ENCODE measurements around the gene WDR64.
A peak's percentile ranks its signal among the peaks of the same experiment; 100 is the strongest.

WDR64 gene

GRCh38 chr1:241840164-241840563 lies 188.1 kb downstream of the WDR64 start:
- Histone ChIP-seq H3K36me3 (ENCODE audit: control insufficient read depth in 5 of 5, insufficient read depth in 5 of 5, low read length in 5 of 5) (no peaks in the 10 kb centered on the region), H3K4me1 (ENCODE audit: control insufficient read depth in 5 of 5, insufficient read depth in 5 of 5, low read length in 5 of 5) (no peaks in the 10 kb centered on the region), H3K4me3 (ENCODE audit: low read depth in 1 of 5, low read length in 5 of 5) (no peak overlapping the region), H3K27ac (ENCODE audit: low read depth, low read length) (no peak overlapping the region), H3K27me3 (ENCODE audit: control insufficient read depth in 5 of 5, insufficient read depth in 4 of 5, low read length in 5 of 5) (no peaks in the 10 kb centered on the region), H3K9ac (ENCODE audit: low read length in 5 of 5) (no peak overlapping the region), H3K9me3 (ENCODE audit: control insufficient read depth in 5 of 5, low read length in 5 of 5) (no peaks in the 10 kb centered on the region)

GRCh38 chr1:241841691-241842090 lies 189.6 kb downstream of the WDR64 start:
- H3K27me3 ChIP-seq (ENCODE audit: control insufficient read depth in 5 of 5, insufficient read depth in 4 of 5, low read length in 5 of 5), result no peaks in the 10 kb centered on the region
- no peak overlapping the region for H3K27ac ChIP-seq (ENCODE audit: low read depth, low read length)
- no peak overlapping the region for H3K9ac ChIP-seq (ENCODE audit: low read length in 5 of 5)
- H3K36me3 ChIP-seq (ENCODE audit: control insufficient read depth in 5 of 5, insufficient read depth in 5 of 5, low read length in 5 of 5), result no peaks in the 10 kb centered on the region
- H3K4me3 ChIP-seq (ENCODE audit: low read depth in 1 of 5, low read length in 5 of 5), result no peak overlapping the region
- H3K9me3 ChIP-seq (ENCODE audit: control insufficient read depth in 5 of 5, low read length in 5 of 5), result no peaks in the 10 kb centered on the region
- H3K4me1 ChIP-seq (ENCODE audit: control insufficient read depth in 5 of 5, insufficient read depth in 5 of 5, low read length in 5 of 5), result no peaks in the 10 kb centered on the region

- H3K27ac ChIP-seq (ENCODE audit: low read depth, low read length), result no peak overlapping the region
- H3K27me3 ChIP-seq (ENCODE audit: control insufficient read depth in 5 of 5, insufficient read depth in 4 of 5, low read length in 5 of 5), result no peaks in the 10 kb centered on the region
- no peaks in the 10 kb centered on the region for H3K36me3 ChIP-seq (ENCODE audit: control insufficient read depth in 5 of 5, insufficient read depth in 5 of 5, low read length in 5 of 5)
- no peak overlapping the region for H3K9ac ChIP-seq (ENCODE audit: low read length in 5 of 5)
- no peak overlapping the region for H3K4me3 ChIP-seq (ENCODE audit: low read depth in 1 of 5, low read length in 5 of 5)
- peaks cover 0 to 5% (median 4%) of the 10 kb centered on the region in 5 donors for H3K4me1 ChIP-seq (ENCODE audit: control insufficient read depth in 5 of 5, insufficient read depth in 5 of 5, low read length in 5 of 5)
- H3K9me3 ChIP-seq (ENCODE audit: control insufficient read depth in 5 of 5, low read length in 5 of 5), result no peaks in the 10 kb centered on the region
Measured at GRCh38 chr1:241842565-241842964, 190.5 kb downstream of the WDR64 start.

GRCh38 chr1:241844593-241844992 lies 192.5 kb downstream of the WDR64 start:
- H3K36me3 ChIP-seq (ENCODE audit: control insufficient read depth in 5 of 5, insufficient read depth in 5 of 5, low read length in 5 of 5), result no peaks in the 10 kb centered on the region
- H3K27ac ChIP-seq (ENCODE audit: low read depth, low read length), result no peak overlapping the region
- H3K9me3 ChIP-seq (ENCODE audit: control insufficient read depth in 5 of 5, low read length in 5 of 5), result no peaks in the 10 kb centered on the region
- peaks cover 5 to 13% (median 12%) of the 10 kb centered on the region in 5 donors for H3K4me1 ChIP-seq (ENCODE audit: control insufficient read depth in 5 of 5, insufficient read depth in 5 of 5, low read length in 5 of 5)
- no peak overlapping the region for H3K4me3 ChIP-seq (ENCODE audit: low read depth in 1 of 5, low read length in 5 of 5)
- peaks cover 0 to 7% (median 0%) of the 10 kb centered on the region in 5 donors for H3K27me3 ChIP-seq (ENCODE audit: control insufficient read depth in 5 of 5, insufficient read depth in 4 of 5, low read length in 5 of 5)
- H3K9ac ChIP-seq (ENCODE audit: low read length in 5 of 5), result no peak overlapping the region

GRCh38 chr1:241846375-241846774 lies 194.3 kb downstream of the WDR64 start:
- Histone ChIP-seq H3K36me3 (ENCODE audit: control insufficient read depth in 5 of 5, insufficient read depth in 5 of 5, low read length in 5 of 5) (no peaks in the 10 kb centered on the region), H3K9ac (ENCODE audit: low read length in 5 of 5) (no peak overlapping the region), H3K4me3 (ENCODE audit: low read depth in 1 of 5, low read length in 5 of 5) (no peak overlapping the region), H3K9me3 (ENCODE audit: control insufficient read depth in 5 of 5, low read length in 5 of 5) (no peaks in the 10 kb centered on the region), H3K27me3 (ENCODE audit: control insufficient read depth in 5 of 5, insufficient read depth in 4 of 5, low read length in 5 of 5) (peaks cover 0 to 7% (median 0%) of the 10 kb centered on the region in 5 donors), H3K4me1 (ENCODE audit: control insufficient read depth in 5 of 5, insufficient read depth in 5 of 5, low read length in 5 of 5) (peaks cover 5 to 13% (median 12%) of the 10 kb centered on the region in 5 donors), H3K27ac (ENCODE audit: low read depth, low read length) (no peak overlapping the region)

- Histone ChIP-seq H3K4me3 (ENCODE audit: low read depth in 1 of 5, low read length in 5 of 5) (peak overlapping the region; percentile 56 to 95 (median 81)), H3K9me3 (ENCODE audit: control insufficient read depth in 5 of 5, low read length in 5 of 5) (no peaks in the 10 kb centered on the region), H3K27ac (ENCODE audit: low read depth, low read length) (no peak overlapping the region), H3K36me3 (ENCODE audit: control insufficient read depth in 5 of 5, insufficient read depth in 5 of 5, low read length in 5 of 5) (no peaks in the 10 kb centered on the region), H3K4me1 (ENCODE audit: control insufficient read depth in 5 of 5, insufficient read depth in 5 of 5, low read length in 5 of 5) (peaks cover 5 to 13% (median 12%) of the 10 kb centered on the region in 5 donors), H3K27me3 (ENCODE audit: control insufficient read depth in 5 of 5, insufficient read depth in 4 of 5, low read length in 5 of 5) (peaks cover 0 to 7% (median 0%) of the 10 kb centered on the region in 5 donors), H3K9ac (ENCODE audit: low read length in 5 of 5) (peak overlapping the region in 3 of 5 donors; percentile 24 to 87 (median 82))
Measured at GRCh38 chr1:241846862-241847539, 194.9 kb downstream of the WDR64 start.

GRCh38 chr1:241847540-241847795 lies 195.4 kb downstream of the WDR64 start:
- H3K9me3 ChIP-seq (ENCODE audit: control insufficient read depth in 5 of 5, low read length in 5 of 5), result no peaks in the 10 kb centered on the region
- H3K27me3 ChIP-seq (ENCODE audit: control insufficient read depth in 5 of 5, insufficient read depth in 4 of 5, low read length in 5 of 5), result peaks cover 0 to 7% (median 0%) of the 10 kb centered on the region in 5 donors
- H3K36me3 ChIP-seq (ENCODE audit: control insufficient read depth in 5 of 5, insufficient read depth in 5 of 5, low read length in 5 of 5), result no peaks in the 10 kb centered on the region
- peaks cover 5 to 13% (median 12%) of the 10 kb centered on the region in 5 donors for H3K4me1 ChIP-seq (ENCODE audit: control insufficient read depth in 5 of 5, insufficient read depth in 5 of 5, low read length in 5 of 5)
- H3K9ac ChIP-seq (ENCODE audit: low read length in 5 of 5), result peak overlapping the region in 4 of 5 donors; percentile 64 to 87 (median 80)
- H3K4me3 ChIP-seq (ENCODE audit: low read depth in 1 of 5, low read length in 5 of 5), result peak overlapping the region; percentile 56 to 95 (median 81)
- H3K27ac ChIP-seq (ENCODE audit: low read depth, low read length), result peak overlapping the region; percentile 92

GRCh38 chr1:241847796-241848685 lies 196.0 kb downstream of the WDR64 start, which contains the start of gene EXO1:
Gene EXO1 (plus strand): TSS chr1:241848204. CDS start chr1:241850426, 2,222 bp downstream.
- peaks cover 5 to 13% (median 12%) of the 10 kb centered on the region in 5 donors for H3K4me1 ChIP-seq (ENCODE audit: control insufficient read depth in 5 of 5, insufficient read depth in 5 of 5, low read length in 5 of 5)
- H3K27me3 ChIP-seq (ENCODE audit: control insufficient read depth in 5 of 5, insufficient read depth in 4 of 5, low read length in 5 of 5), result peaks cover 0 to 7% (median 0%) of the 10 kb centered on the region in 5 donors
- H3K9me3 ChIP-seq (ENCODE audit: control insufficient read depth in 5 of 5, low read length in 5 of 5), result no peaks in the 10 kb centered on the region
- no peaks in the 10 kb centered on the region for H3K36me3 ChIP-seq (ENCODE audit: control insufficient read depth in 5 of 5, insufficient read depth in 5 of 5, low read length in 5 of 5)
- peak within 1 kb of the TSS; percentile 56 to 95 (median 81) for H3K4me3 ChIP-seq (ENCODE audit: low read depth in 1 of 5, low read length in 5 of 5)
- peak within 1 kb of the TSS; percentile 92 for H3K27ac ChIP-seq (ENCODE audit: low read depth, low read length)
- peak within 1 kb of the TSS in 4 of 5 donors; percentile 64 to 87 (median 80) for H3K9ac ChIP-seq (ENCODE audit: low read length in 5 of 5)

GRCh38 chr1:241848686-241849344 lies 196.7 kb downstream of the WDR64 start:
- Histone ChIP-seq H3K27ac (ENCODE audit: low read depth, low read length) (no peak overlapping the region), H3K4me1 (ENCODE audit: control insufficient read depth in 5 of 5, insufficient read depth in 5 of 5, low read length in 5 of 5) (peaks cover 5 to 13% (median 12%) of the 10 kb centered on the region in 5 donors), H3K36me3 (ENCODE audit: control insufficient read depth in 5 of 5, insufficient read depth in 5 of 5, low read length in 5 of 5) (no peaks in the 10 kb centered on the region), H3K4me3 (ENCODE audit: low read depth in 1 of 5, low read length in 5 of 5) (peak overlapping the region in 3 of 5 donors; percentile 56 to 95 (median 80)), H3K27me3 (ENCODE audit: control insufficient read depth in 5 of 5, insufficient read depth in 4 of 5, low read length in 5 of 5) (peaks cover 0 to 7% (median 0%) of the 10 kb centered on the region in 5 donors), H3K9ac (ENCODE audit: low read length in 5 of 5) (peak overlapping the region in 1 of 5 donors; percentile 87), H3K9me3 (ENCODE audit: control insufficient read depth in 5 of 5, low read length in 5 of 5) (no peaks in the 10 kb centered on the region)
